Activated T-cell treated with anti-CD3 and anti-CD28 coated beads, Interleukin-2, amount 50 U/mL, for 72 hours (primary cell): ENCODE results near the gene UBE2R2. TPM values are rescaled to one million over a fixed set of nuclear protein-coding genes. Genes with fewer than 3 reads are reported as not detected.
"Not testable (repeated sequence)": the region's sequence is repeated elsewhere in the genome, so short reads cannot be mapped to it uniquely, and the experiment has no call there.

Experiments used
- ATAC-seq, 2 donors: fragments of 150-1000 bp; cut with Tn5 transposase; replicated peaks in 1 of 2; 2 replicates each; pipeline ENCODE4 v1.10.0; 2021; ENCODE audit warnings: moderate library complexity in 2 of 2, mild to moderate bottlenecking in 1 of 2
- DNase-seq, 2 donors: peaks; one replicate each; pipeline ENCODE4 v3.0.0; 2021 to 2022; ENCODE audit warnings: mixed read lengths in 1 of 2
- H3K27ac Mint-ChIP-seq: one replicate; pipeline ENCODE4 v1.8.0; 2022; ENCODE audit warnings: mild to moderate bottlenecking, moderate library complexity, mixed read lengths
- H3K27me3 Mint-ChIP-seq: one replicate; pipeline ENCODE4 v1.8.0; 2022; ENCODE audit warnings: low read depth, mixed read lengths
- H3K36me3 Mint-ChIP-seq, 2 donors: one replicate each; pipeline ENCODE4 v1.8.0; 2022; ENCODE audit warnings: mixed read lengths in 2 of 2, mild to moderate bottlenecking in 1 of 2; ENCODE audit not compliant: insufficient read depth in 2 of 2
- H3K4me1 Mint-ChIP-seq: one replicate; pipeline ENCODE4 v1.8.0; 2022; ENCODE audit warnings: low read depth, mixed read lengths
- H3K4me3 Mint-ChIP-seq, 2 donors: one replicate each; pipeline ENCODE4 v1.8.0; 2022; ENCODE audit warnings: mild to moderate bottlenecking in 2 of 2, mixed read lengths in 2 of 2, moderate library complexity in 2 of 2
- H3K9me3 Mint-ChIP-seq, 2 donors: one replicate each; pipeline ENCODE4 v1.8.0; 2022; ENCODE audit warnings: mixed read lengths in 2 of 2
- total RNA-seq, 2 donors: library from RNA; stranded (reverse); gene quantifications; one replicate each; pipeline ENCODE4 v1.2.3, GENCODE V29; 2022

UBE2R2 gene
- total RNA-seq, 2 donors from 2014 or later: 58.1 to 59.7 TPM

DNA sequence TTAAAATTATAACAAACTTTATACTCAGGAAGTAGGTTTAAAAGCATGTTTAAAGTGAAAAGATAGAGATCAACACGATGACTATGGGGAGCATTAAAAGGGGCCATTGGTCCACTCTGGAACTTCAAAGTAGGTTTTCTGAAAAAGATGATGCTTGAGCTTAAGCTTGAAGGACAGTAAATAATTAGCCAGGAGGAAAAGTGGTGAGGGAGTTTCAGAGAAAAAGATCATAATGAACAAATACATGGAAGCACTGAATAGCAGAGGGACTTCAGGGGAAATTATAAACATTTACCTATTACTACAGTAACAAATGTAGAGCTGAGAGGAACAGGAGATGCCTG lies 8.0 kb upstream of the UBE2R2 start:
- not testable (repeated sequence) for DNase-seq, H3K4me3 Mint-ChIP-seq, H3K4me1 Mint-ChIP-seq, H3K27me3 Mint-ChIP-seq, H3K9me3 Mint-ChIP-seq, H3K36me3 Mint-ChIP-seq, H3K27ac Mint-ChIP-seq, ATAC-seq

DNA sequence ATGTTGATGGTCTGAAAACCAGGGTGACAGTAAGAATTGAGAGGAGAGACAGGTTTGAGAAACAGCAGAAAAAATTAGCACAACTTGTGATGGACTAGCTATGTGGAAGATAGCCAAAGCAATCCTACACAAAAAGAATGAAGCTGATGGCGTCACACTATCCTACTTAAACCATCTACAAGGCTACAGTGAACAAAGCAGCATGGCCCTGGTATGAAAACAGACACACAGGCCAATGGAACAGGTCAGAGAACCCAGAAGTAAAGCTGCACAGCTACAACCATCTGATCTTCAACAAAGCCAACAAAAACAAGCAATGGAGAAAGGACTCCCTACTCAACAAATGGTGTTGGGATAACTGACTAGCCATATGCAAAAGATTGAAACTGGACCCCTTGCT lies 7.5 kb upstream of the UBE2R2 start:
- peaks cover 13% of the 10 kb centered on the region for H3K4me1 Mint-ChIP-seq
- H3K27ac Mint-ChIP-seq: no peak overlapping the region
- H3K4me3 Mint-ChIP-seq: no peak overlapping the region
- no peak for DNase-seq
- no peaks in the 10 kb centered on the region for H3K27me3 Mint-ChIP-seq
- H3K9me3 Mint-ChIP-seq: no peaks in the 10 kb centered on the region
- no peak for ATAC-seq
- H3K36me3 Mint-ChIP-seq: no peaks in the 10 kb centered on the region

DNA sequence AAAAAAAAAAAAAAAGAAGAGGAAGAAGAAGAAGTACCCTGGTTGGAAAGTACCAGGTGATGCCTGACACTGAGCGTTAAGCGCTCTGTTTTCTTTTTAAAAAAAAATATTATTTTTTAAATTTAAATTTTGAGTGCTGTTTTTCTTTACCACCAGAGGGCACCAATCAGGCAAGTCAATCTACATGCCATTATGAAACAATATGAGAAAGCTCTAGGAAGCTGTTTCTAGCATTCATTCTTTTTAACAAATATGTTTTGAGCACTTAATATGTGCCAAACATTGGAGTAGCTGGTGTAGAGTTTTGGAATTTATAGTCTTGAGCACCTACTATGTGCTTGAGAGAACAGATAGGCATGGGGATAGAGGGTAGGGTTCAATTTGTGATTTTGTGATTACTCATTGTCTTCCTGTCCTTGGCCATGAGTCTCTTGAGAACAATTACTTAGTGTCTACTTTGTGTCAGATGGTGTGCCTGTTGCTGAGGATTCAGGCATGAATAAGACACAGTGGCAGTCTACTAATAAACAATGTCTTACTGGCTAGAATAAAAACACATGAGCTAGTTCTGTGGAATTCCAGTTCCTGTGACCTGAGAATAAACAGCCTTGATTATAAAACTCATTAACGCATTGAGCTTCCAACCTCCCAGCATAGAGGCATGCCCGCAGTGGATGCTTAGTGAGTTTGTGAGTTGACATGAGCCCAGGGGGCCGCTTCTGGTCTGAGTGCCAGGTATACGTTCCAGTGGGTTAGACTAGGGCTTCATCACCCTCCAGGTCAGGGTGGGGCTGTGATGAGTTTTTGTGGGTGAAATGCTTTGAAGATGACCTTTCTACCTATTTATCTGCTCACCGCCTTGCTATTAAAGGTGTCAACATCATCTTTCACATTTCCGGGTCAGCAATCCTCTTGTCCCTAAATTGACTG lies 3.0 kb upstream of the UBE2R2 start:
- Mint-ChIP-seq H3K27ac (peak overlapping the region; percentile 37), H3K36me3 (peaks cover 5 to 6% of the 10 kb centered on the region in 2 donors), H3K27me3 (no peaks in the 10 kb centered on the region), H3K4me1 (peaks cover 37% of the 10 kb centered on the region), H3K9me3 (no peaks in the 10 kb centered on the region), H3K4me3 (peak overlapping the region in 1 of 2 donors; percentile 8)
- peak in 1 of 2 donors; percentile 17 for ATAC-seq
- DNase-seq: no peak

DNA sequence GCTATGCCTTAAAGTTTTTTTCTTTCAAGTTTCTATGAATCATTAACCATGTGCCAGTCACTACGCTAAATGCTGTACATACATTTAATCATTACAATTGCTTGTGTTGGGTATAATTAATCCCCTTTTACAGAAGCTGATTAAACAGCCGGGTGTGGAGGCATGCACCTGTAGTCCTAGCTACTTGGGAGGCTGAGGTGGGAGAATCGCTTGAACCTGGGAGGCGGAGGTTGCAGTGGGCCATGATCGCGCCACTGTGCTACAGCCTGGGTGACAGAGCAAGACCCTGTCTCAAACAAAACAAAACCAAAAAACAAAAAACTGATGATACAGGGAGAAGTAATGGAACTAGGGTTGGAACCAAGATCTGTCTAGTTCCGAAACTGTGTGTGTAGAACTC lies 1.2 kb upstream of the UBE2R2 start:
- Mint-ChIP-seq H3K27ac (peak overlapping the region; percentile 86), H3K9me3 (no peaks in the 10 kb centered on the region), H3K36me3 (peaks cover 5 to 6% of the 10 kb centered on the region in 2 donors), H3K4me3 (peak overlapping the region; percentile 88 to 90), H3K27me3 (no peaks in the 10 kb centered on the region), H3K4me1 (peaks cover 53% of the 10 kb centered on the region)
- no peak for DNase-seq
- ATAC-seq: no peak

DNA sequence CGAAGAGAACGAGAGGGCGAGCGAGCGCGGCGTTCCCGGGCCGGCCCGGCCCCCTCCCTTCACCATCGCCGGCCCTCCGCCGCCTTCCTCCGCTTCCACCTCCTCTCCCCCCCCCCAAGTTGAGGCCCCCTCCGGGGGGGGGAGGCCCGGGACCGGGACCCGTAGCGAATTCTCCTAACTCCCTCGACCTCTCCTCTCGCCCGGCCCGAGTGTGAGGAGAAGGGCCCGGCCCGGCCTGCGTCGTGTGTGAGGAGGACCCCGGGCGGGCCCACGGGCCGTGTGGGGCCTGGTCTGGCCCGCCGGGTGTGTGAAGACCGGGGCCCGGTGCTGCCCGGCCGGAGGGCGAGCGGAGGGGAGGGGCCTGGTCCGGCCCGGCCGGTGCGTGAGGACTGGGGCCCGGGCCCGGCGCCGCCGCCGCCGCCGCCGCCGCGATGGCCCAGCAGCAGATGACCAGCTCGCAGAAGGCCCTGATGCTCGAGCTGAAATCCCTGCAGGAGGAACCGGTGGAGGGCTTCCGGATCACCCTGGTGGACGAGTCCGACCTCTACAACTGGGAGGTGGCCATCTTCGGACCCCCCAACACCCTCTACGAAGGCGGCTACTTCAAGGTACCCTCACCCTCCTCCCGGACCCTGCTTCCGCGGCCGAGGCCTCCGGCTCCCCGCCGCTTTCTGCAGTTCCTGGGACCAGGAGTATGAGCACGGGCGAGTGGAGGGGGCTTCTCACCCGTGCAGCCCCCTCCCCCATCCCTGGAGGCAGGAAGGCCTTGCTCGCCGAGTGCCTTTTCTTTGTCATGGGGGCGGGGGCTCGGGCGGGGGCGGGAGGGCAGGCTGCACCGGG lies 587 bp downstream of the UBE2R2 start:
- Mint-ChIP-seq H3K27me3 (no peaks in the 10 kb centered on the region), H3K27ac (peak overlapping the region; percentile 63), H3K4me1 (peaks cover 60% of the 10 kb centered on the region), H3K36me3 (peaks cover 5 to 6% of the 10 kb centered on the region in 2 donors), H3K9me3 (no peaks in the 10 kb centered on the region), H3K4me3 (peak overlapping the region; percentile 88 to 95)
- ATAC-seq (peak; percentile 30 to 42), DNase-seq (peak; percentile 61 to 68)

DNA sequence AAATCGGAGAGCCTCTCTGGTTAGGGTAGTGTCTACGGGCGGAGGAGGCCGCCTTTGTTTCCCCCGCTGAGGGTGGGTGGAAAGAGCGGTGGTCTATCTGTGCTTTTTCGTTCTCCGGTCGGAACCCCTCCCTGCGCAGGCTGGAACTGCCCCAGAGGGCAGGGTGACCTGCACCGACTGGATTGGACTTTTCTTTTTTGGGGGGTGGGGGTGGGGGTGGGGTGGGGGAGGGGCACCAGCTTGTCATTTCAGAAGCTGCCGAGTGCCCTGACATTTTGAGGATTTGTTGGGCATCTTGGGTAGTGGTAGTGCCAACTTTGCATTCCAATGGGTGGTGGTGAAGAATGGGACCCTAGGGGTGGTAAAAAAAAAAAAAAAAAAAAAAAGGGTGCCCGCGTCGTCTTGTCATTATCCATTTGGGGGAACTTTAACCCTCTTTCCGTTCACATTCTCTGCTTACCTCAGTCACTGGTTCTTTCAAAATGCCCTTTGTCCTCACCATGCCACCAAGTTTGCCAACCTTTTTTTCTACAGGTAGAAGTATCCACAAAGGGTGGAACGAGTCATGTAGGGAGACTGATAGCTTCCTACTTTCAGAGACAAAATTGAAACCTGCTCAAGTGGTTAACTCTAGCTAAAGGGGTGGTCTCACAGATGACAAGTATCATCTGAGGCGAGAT lies 1.3 kb downstream of the UBE2R2 start:
- no peaks in the 10 kb centered on the region for H3K9me3 Mint-ChIP-seq
- peak overlapping the region; percentile 99 for H3K27ac Mint-ChIP-seq
- H3K4me3 Mint-ChIP-seq: peak overlapping the region; percentile 63 to 95
- peaks cover 61% of the 10 kb centered on the region for H3K4me1 Mint-ChIP-seq
- peak; percentile 11 to 27 for ATAC-seq
- peak in 1 of 2 donors; percentile 56 for DNase-seq
- H3K36me3 Mint-ChIP-seq: peaks cover 5 to 6% of the 10 kb centered on the region in 2 donors
- H3K27me3 Mint-ChIP-seq: no peaks in the 10 kb centered on the region

DNA sequence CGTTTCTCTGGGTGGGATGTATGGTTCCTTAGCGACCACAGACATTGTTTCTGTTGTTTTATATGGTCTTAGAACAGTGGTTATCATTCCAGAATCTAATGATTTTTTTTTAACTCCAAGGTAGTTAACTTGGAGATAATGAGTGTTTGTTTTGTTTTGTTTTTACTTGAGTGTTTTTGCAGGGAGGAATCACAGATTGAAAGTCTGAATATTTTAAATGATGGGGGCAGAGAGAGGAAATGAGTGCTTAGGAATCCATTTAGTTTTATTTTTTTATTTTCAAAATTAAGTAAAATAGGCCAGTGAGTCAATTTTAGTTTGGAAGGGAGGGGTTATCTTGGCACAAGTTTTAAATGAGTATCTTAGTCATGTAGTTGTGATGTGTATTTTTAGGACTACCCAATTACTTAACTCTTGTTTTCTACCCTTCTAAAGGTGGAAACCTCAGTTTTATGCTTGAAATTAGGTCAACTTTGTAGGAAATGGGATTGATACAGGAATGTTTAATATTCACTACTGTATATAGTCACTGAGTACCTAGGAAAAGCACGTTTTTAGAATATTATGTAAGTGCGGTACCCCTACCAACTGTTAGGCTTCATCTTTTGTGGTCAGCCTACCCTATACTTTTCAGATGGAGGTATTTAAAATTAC lies 2.0 kb downstream of the UBE2R2 start:
- no peak for ATAC-seq
- Mint-ChIP-seq H3K27ac (peak overlapping the region; percentile 99), H3K9me3 (no peaks in the 10 kb centered on the region), H3K27me3 (no peaks in the 10 kb centered on the region), H3K4me1 (peaks cover 61% of the 10 kb centered on the region), H3K4me3 (peak overlapping the region; percentile 63 to 95), H3K36me3 (peaks cover 6 to 10% of the 10 kb centered on the region in 2 donors)
- DNase-seq: no peak

DNA sequence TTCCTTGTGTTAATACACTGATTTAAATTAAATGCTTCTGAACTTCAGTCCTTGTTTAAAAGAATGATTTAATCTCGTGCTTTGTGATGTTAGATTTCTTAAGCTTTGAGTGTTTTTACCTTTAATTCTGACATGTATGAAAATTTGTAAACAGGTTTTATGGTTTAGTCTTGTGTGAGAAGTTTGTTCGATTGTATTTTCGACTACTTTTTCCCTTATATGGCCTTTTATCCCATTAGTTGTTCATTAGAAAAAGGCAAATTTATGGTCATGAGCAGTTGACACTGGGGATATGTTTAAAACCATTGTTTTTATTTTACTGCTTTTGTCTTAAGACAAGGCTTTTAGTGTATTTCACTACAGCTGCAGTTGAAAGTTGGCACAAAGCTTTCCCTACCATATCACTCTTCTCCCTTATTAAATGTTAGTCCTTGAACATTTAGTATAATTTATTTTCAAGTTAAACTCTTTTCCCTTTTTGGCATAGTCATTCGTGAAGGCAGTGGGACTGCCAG lies 3.3 kb downstream of the UBE2R2 start:
- Mint-ChIP-seq H3K4me3 (peak overlapping the region; percentile 63 to 95), H3K27ac (peak overlapping the region; percentile 15), H3K27me3 (no peaks in the 10 kb centered on the region), H3K36me3 (peaks cover 6 to 10% of the 10 kb centered on the region in 2 donors), H3K9me3 (no peaks in the 10 kb centered on the region), H3K4me1 (peaks cover 52% of the 10 kb centered on the region)
- DNase-seq (no peak), ATAC-seq (no peak)

DNA sequence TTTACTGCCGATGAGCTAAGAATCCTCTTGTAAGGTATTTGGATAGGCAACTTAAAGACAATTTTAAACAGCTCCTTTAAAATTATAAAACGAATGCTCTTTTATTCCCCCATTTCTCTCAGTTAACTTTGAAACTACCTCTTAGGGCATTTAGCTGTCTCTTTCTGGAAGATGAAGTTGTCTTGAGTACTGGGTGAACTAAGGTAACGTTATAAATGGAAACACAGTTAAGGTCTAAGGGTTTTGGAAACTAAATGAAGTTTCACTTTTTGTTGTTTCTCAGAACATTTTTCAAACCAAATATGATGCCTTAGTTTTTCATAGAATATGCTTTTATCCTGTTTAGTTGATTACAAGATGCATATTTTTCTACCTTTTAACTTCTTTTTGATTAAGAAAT lies 6.8 kb downstream of the UBE2R2 start:
- H3K27ac Mint-ChIP-seq: no peak overlapping the region
- no peak overlapping the region for H3K4me3 Mint-ChIP-seq
- no peaks in the 10 kb centered on the region for H3K27me3 Mint-ChIP-seq
- H3K4me1 Mint-ChIP-seq: peaks cover 38% of the 10 kb centered on the region
- H3K36me3 Mint-ChIP-seq: peaks cover 0 to 7% of the 10 kb centered on the region in 2 donors
- H3K9me3 Mint-ChIP-seq: no peaks in the 10 kb centered on the region
- DNase-seq (no peak), ATAC-seq (no peak)

DNA sequence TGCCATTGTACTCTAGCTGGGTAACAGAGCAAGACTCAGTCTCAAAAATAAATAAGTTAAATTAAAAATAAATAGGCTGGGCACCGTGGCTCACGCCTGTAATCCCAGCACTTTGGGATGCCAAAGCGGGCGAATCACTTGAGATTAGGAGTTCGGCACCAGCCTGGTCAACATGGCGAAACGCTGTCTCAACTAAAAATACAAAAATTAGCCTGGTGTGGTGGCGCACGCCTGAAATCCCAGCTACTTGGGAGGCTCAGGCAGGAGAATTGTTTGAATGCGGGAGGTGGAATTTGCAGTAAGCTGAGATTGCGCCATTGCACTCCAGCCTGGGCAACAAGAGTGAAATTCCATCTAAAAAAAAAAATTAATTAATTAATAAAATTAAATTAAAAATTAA lies 10.3 kb downstream of the UBE2R2 start:
- DNase-seq, H3K27ac Mint-ChIP-seq, ATAC-seq, H3K27me3 Mint-ChIP-seq, H3K9me3 Mint-ChIP-seq, H3K36me3 Mint-ChIP-seq, H3K4me3 Mint-ChIP-seq: not testable (repeated sequence)
- peaks cover 13% of the 10 kb centered on the region for H3K4me1 Mint-ChIP-seq

DNA sequence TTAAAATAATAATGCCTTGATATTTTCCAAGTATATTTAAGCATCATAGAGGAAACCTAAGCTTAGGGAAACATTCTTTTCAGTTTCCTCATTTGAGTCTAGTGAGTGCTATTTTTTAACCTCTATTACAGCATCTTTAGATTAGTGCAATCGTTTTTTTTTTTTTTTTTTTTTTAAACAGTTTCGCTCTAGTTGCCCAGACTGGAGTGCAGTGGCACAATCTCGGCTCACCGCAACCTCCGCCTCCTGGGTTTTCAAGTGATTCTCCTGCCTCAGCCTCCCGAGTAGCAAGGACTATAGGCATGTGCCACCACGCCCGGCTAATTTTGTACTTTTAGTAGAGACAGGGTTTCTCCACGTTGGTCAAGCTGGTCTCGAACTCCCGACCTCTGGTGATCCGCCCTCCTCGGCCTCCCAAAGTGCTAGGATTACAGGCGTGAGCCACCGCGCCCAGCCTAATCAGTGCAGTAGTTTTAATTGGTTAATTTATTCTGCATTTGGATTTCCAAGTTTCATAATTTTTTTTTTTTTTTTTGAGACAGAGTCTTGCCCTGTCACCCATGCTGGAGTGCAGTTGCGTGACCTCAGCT lies 12.8 kb downstream of the UBE2R2 start:
- H3K27me3 Mint-ChIP-seq, H3K4me3 Mint-ChIP-seq, H3K9me3 Mint-ChIP-seq, H3K36me3 Mint-ChIP-seq, H3K4me1 Mint-ChIP-seq, H3K27ac Mint-ChIP-seq, ATAC-seq, DNase-seq: not testable (repeated sequence)
